Colonic mucosa (tissue), 4 donors: ENCODE measurements around the gene SRPX. TPM values are rescaled to one million over a fixed set of nuclear protein-coding genes. Genes with fewer than 3 reads are reported as not detected.

Experiments used
- DNase-seq: peaks from one replicate; pipeline ENCODE4 v3.0.0-alpha.2; 2020
- H3K27ac ChIP-seq: fragments of 200-600 bp; one replicate; pipeline ENCODE4 v1.8.0; 2021
- H3K27me3 ChIP-seq: fragments of 200-600 bp; one replicate; pipeline ENCODE4 v1.8.0; 2021
- H3K36me3 ChIP-seq: fragments of 200-600 bp; one replicate; pipeline ENCODE4 v1.8.0; 2021
- H3K4me1 ChIP-seq: fragments of 200-600 bp; one replicate; pipeline ENCODE4 v1.8.0; 2021; ENCODE audit warnings: mild to moderate bottlenecking
- H3K4me3 ChIP-seq: fragments of 200-600 bp; one replicate; pipeline ENCODE4 v1.8.0; 2021
- H3K9ac ChIP-seq, 2 donors: one replicate each; pipeline ENCODE4 v1.7.0; 2013; ENCODE audit warnings: control low read depth in 2 of 2, low read depth in 2 of 2, low read length in 2 of 2
- H3K9me3 ChIP-seq: fragments of 200-600 bp; one replicate; pipeline ENCODE4 v1.8.0; 2021
- CTCF ChIP-seq: fragments of 200-600 bp; IDR thresholded peaks from one replicate; pipeline ENCODE4 v1.8.0; 2022; ENCODE audit warnings: antibody characterized with exemption, mild to moderate bottlenecking
- intact Hi-C: fragments of 100-400 bp; cut with DNase I; formaldehyde crosslinking; loops from one replicate; pipeline ENCODE4 v1.14.1; 2022
- total RNA-seq, 2 donors: library from RNA; stranded (reverse); fragmentation: NEBNext Ultra II Directional in 1 of 2; extraction: Animal tissue kit (Norgen Biotek cat#: 25700) in 1 of 2; gene quantifications; one replicate each; pipeline ENCODE4 v1.2.1, GENCODE V29; 2021
- donor health status: healthy.
- donor health status: DM: no; HTN: no; CAD: no.
- donor health status: DM: no; HTN: no; CAD: no.

The SRPX gene
- total RNA-seq, 2 donors from 2014 or later: 7.6 to 15.9 TPM

GRCh38 chrX:38102875-38103274 is 117.8 kb downstream of the SRPX start:
- no peak overlapping the region for H3K9ac ChIP-seq
- DNase-seq: no peak
- H3K4me3 ChIP-seq: no peak overlapping the region
- no peak for TF ChIP-seq CTCF
- H3K9me3 ChIP-seq: no peaks in the 10 kb centered on the region
- H3K27ac ChIP-seq: no peak overlapping the region
- H3K4me1 ChIP-seq: no peaks in the 10 kb centered on the region
- no peaks in the 10 kb centered on the region for H3K27me3 ChIP-seq
- no peaks in the 10 kb centered on the region for H3K36me3 ChIP-seq
- intact Hi-C loops: no loop called here

- Histone ChIP-seq H3K4me3 (no peak overlapping the region), H3K27me3 (no peaks in the 10 kb centered on the region), H3K27ac (no peak overlapping the region), H3K9ac (no peak overlapping the region), H3K36me3 (no peaks in the 10 kb centered on the region), H3K9me3 (no peaks in the 10 kb centered on the region), H3K4me1 (no peaks in the 10 kb centered on the region)
- TF ChIP-seq CTCF: no peak
- DNase-seq: no peak
- intact Hi-C loops: no loop called here
Measured at GRCh38 chrX:38102240-38102639, 118.4 kb downstream of the SRPX start.

- Histone ChIP-seq H3K27ac (no peak overlapping the region), H3K9ac (no peak overlapping the region), H3K9me3 (no peaks in the 10 kb centered on the region), H3K27me3 (no peaks in the 10 kb centered on the region), H3K4me3 (no peak overlapping the region), H3K36me3 (no peaks in the 10 kb centered on the region), H3K4me1 (no peaks in the 10 kb centered on the region)
- TF ChIP-seq CTCF: no peak
- no peak for DNase-seq
- intact Hi-C loops: no loop called here
Measured at GRCh38 chrX:38099688-38100087, 121.0 kb downstream of the SRPX start.

Other genes with a start within 250 kb of the SRPX start
- gene SYTL5, start 214.3 kb downstream of the SRPX start, total RNA-seq: 1 to 10 TPM; 5.4 to 7.1 TPM
- gene RPGR, start 106.6 kb upstream of the SRPX start, total RNA-seq: 1 to 10 TPM; 8.3 to 9.8 TPM
- gene OTC, start 131.7 kb upstream of the SRPX start, total RNA-seq: 10 to 100 TPM in 1 of 2 donors, 1 to 10 TPM in 1; 2.6 to 10.2 TPM